H1 (cell line): ENCODE measurements around the gene CELF4. TPM values are rescaled to one million over a fixed set of nuclear protein-coding genes. Genes with fewer than 3 reads are reported as not detected.

Experiments
- CTCF ChIA-PET: fragments of 300-600 bp; sonication (Branson Sonifier 250); formaldehyde crosslinking; loops from one replicate; lab custom pipeline; 2021; ENCODE audit not compliant: partially characterized antibody; lab: Charles Lee
- POLR2A ChIA-PET: fragments of 300-600 bp; sonication (Branson Sonifier 250); formaldehyde crosslinking; loops from one replicate; lab custom pipeline; 2021; ENCODE audit warnings: inconsistent platforms; ENCODE audit not compliant: partially characterized antibody; lab: Charles Lee
- DNase-seq, 2 experiments: peaks; one replicate each; pipeline versions ENCODE4 v3.0.0 to v3.0.0-alpha.2; 2010 to 2022; ENCODE audit warnings: low spot score in 2 of 2, low read depth in 1 of 2, mixed read lengths in 1 of 2
- FAIRE-seq: peaks from 2 replicates; lab custom pipeline; 2011; peaks lifted over from hg19 to GRCh38; lab: Jason Lieb, UNC
- H2AFZ ChIP-seq: 2 replicates; pipeline ENCODE4 v1.8.1; 2012; ENCODE audit warnings: low read length, inconsistent platforms
- H2AK5ac ChIP-seq: 2 replicates; pipeline ENCODE4 v1.6.1; 2013; ENCODE audit warnings: low read depth, low read length
- H2BK120ac ChIP-seq: replicated peaks from 2 replicates; pipeline ENCODE3; 2013; ENCODE audit warnings: low read depth, low read length, inconsistent platforms
- H2BK12ac ChIP-seq: 2 replicates; pipeline ENCODE4 v1.6.1; 2013; ENCODE audit warnings: low read depth, low read length
- H2BK15ac ChIP-seq: 2 replicates; pipeline ENCODE4 v1.6.1; 2013; ENCODE audit warnings: low read length
- H2BK20ac ChIP-seq: 2 replicates; pipeline ENCODE4 v1.6.1; 2013; ENCODE audit warnings: low read length
- H2BK5ac ChIP-seq: 2 replicates; pipeline ENCODE4 v1.6.1; 2013; ENCODE audit warnings: low read depth, low read length
- H3K14ac ChIP-seq: 2 replicates; pipeline ENCODE4 v1.6.1; 2013; ENCODE audit warnings: inconsistent platforms; ENCODE audit not compliant: insufficient read length
- H3K18ac ChIP-seq: 2 replicates; pipeline ENCODE4 v1.6.1; 2013; ENCODE audit warnings: low read length; ENCODE audit errors: extremely low read depth
- H3K23ac ChIP-seq: 2 replicates; pipeline ENCODE4 v1.6.1; 2013; ENCODE audit warnings: inconsistent platforms; ENCODE audit not compliant: insufficient read length
- H3K23me2 ChIP-seq: 2 replicates; pipeline ENCODE4 v1.6.1; 2013; ENCODE audit warnings: low read depth, low read length
- H3K27ac ChIP-seq: 2 replicates; pipeline ENCODE4 v1.6.1; 2011; ENCODE audit warnings: low read depth, low read length, inconsistent platforms
- H3K27me3 ChIP-seq, 4 experiments: replicated peaks in 1 of 4; 1 replicate in 1 of 4; 2 replicates in 3 of 4; pipeline versions ENCODE4 v1.6.1 to v1.8.1; 2011 to 2013; ENCODE audit warnings: low read length in 3 of 4, mild to moderate bottlenecking in 3 of 4, inconsistent platforms in 2 of 4, mixed read lengths in 2 of 4, moderate library complexity in 1 of 4; ENCODE audit not compliant: control insufficient read depth in 3 of 4, insufficient read depth in 3 of 4; ENCODE audit errors: extremely low read depth in 1 of 4
- H3K36me3 ChIP-seq, 4 experiments: 2 replicates each; pipeline versions ENCODE4 v1.6.1 to v1.8.1; 2011 to 2013; ENCODE audit warnings: mild to moderate bottlenecking in 4 of 4, low read length in 3 of 4, moderate library complexity in 2 of 4, control low read depth in 1 of 4, inconsistent platforms in 1 of 4; ENCODE audit not compliant: insufficient read depth in 4 of 4, control insufficient read depth in 2 of 4
- H3K4ac ChIP-seq: replicated peaks from 2 replicates; pipeline ENCODE3; 2013; ENCODE audit warnings: low read length, low read depth, mixed read lengths, inconsistent platforms; ENCODE audit not compliant: insufficient read length
- H3K4me1 ChIP-seq, 4 experiments: replicated peaks in 1 of 4; 1 replicate in 1 of 4; 2 replicates in 3 of 4; pipeline versions ENCODE4 v1.6.1 to v1.8.1; 2011 to 2013; ENCODE audit warnings: low read length in 3 of 4, inconsistent platforms in 2 of 4, mixed read lengths in 1 of 4; ENCODE audit not compliant: insufficient read depth in 4 of 4, control insufficient read depth in 3 of 4
- H3K4me2 ChIP-seq, 2 experiments: 2 replicates each; pipeline versions ENCODE4 v1.6.1 to v1.8.1; 2011 to 2013; ENCODE audit warnings: low read depth in 2 of 2, low read length in 2 of 2, control low read depth in 1 of 2, inconsistent platforms in 1 of 2, mild to moderate bottlenecking in 1 of 2; ENCODE audit not compliant: insufficient read depth in 1 of 2
- H3K4me3 ChIP-seq, 4 experiments: fragments of 200-600, 300-600 bp in 1 of 4; sonication (generic), shearing (Covaris generic), sonication (Bioruptor Twin) in 1 of 4; 2 replicates each; pipeline versions ENCODE4 v1.5.1 to v1.8.1; 2011 to 2016; ENCODE audit warnings: low read length in 4 of 4, low read depth in 3 of 4, control low read depth in 2 of 4, inconsistent platforms in 2 of 4, mild to moderate bottlenecking in 2 of 4, mixed read lengths in 1 of 4, moderate library complexity in 1 of 4; ENCODE audit not compliant: insufficient read depth in 2 of 4; ENCODE audit errors: extremely low read depth in 1 of 4
- H3K56ac ChIP-seq: replicated peaks from 2 replicates; pipeline ENCODE3; 2013; ENCODE audit warnings: low read depth, mild to moderate bottlenecking, mixed read lengths, low read length, inconsistent platforms; ENCODE audit not compliant: insufficient read length
- H3K79me1 ChIP-seq: 2 replicates; pipeline ENCODE4 v1.6.1; 2013; ENCODE audit warnings: low read depth, low read length, control low read depth
- H3K79me2 ChIP-seq, 2 experiments: 2 replicates each; pipeline versions ENCODE4 v1.6.1 to v1.8.1; 2012 to 2013; ENCODE audit warnings: low read length in 2 of 2, mild to moderate bottlenecking in 2 of 2, inconsistent platforms in 1 of 2; ENCODE audit not compliant: insufficient read depth in 2 of 2, control insufficient read depth in 1 of 2
- H3K9ac ChIP-seq, 4 experiments: replicated peaks in 1 of 4; 1 replicate in 1 of 4; 2 replicates in 3 of 4; pipeline versions ENCODE4 v1.6.1 to v1.8.1; 2011 to 2013; ENCODE audit warnings: low read depth in 3 of 4, low read length in 3 of 4, control low read depth in 2 of 4, mild to moderate bottlenecking in 2 of 4, moderate library complexity in 2 of 4, inconsistent platforms in 1 of 4; ENCODE audit errors: extremely low read depth in 1 of 4
- H3K9me3 ChIP-seq, 2 experiments: 2 replicates each; pipeline versions ENCODE4 v1.6.1 to v1.8.1; 2012 to 2013; ENCODE audit warnings: mild to moderate bottlenecking in 2 of 2, moderate library complexity in 2 of 2, control low read depth in 1 of 2, inconsistent platforms in 1 of 2, low read depth in 1 of 2, low read length in 1 of 2, mixed read lengths in 1 of 2; ENCODE audit not compliant: insufficient read depth in 2 of 2
- H4K20me1 ChIP-seq, 2 experiments: replicated peaks in 1 of 2; 2 replicates each; pipeline versions ENCODE3 to v1.8.1; 2011 to 2013; ENCODE audit warnings: inconsistent platforms in 2 of 2, low read length in 2 of 2, mild to moderate bottlenecking in 1 of 2; ENCODE audit not compliant: insufficient read depth in 2 of 2, control insufficient read depth in 1 of 2
- H4K5ac ChIP-seq: 2 replicates; pipeline ENCODE4 v1.6.1; 2013; ENCODE audit warnings: low read length, low read depth, mixed read lengths, inconsistent platforms; ENCODE audit not compliant: insufficient read length
- H4K8ac ChIP-seq: 2 replicates; pipeline ENCODE4 v1.8.0; 2013; ENCODE audit warnings: mild to moderate bottlenecking, moderate library complexity, low read length, inconsistent platforms; ENCODE audit not compliant: insufficient read depth; ENCODE audit errors: extremely low read depth
- H4K91ac ChIP-seq: replicated peaks from 2 replicates; pipeline ENCODE3; 2013; ENCODE audit warnings: low read length, mixed read lengths, inconsistent platforms; ENCODE audit not compliant: insufficient read length
- ASH2L ChIP-seq: fragments of 200-600, 300-600 bp; sonication (generic); IDR thresholded peaks from one replicate; pipeline ENCODE4 v1.7.1; 2017; ENCODE audit warnings: low read length
- BACH1 ChIP-seq: IDR thresholded peaks from 2 replicates; pipeline ENCODE4 v1.6.1; 2012; ENCODE audit warnings: low read length, improper control_type of control experiment
- CBX5 ChIP-seq: fragments of 300-800, 300-1000 bp; sonication (generic); IDR thresholded peaks from 2 replicates; pipeline ENCODE4 v1.7.1; 2016; ENCODE audit warnings: antibody characterized with exemption, low read length, low read depth
- EGR1 ChIP-seq: IDR thresholded peaks from 2 replicates; pipeline ENCODE4 v1.6.1; 2011; ENCODE audit warnings: low read depth, low read length, borderline replicate concordance
- KDM1A ChIP-seq: fragments of 200-600, 300-600 bp; sonication (generic); IDR thresholded peaks from 2 replicates; pipeline ENCODE4 v1.7.1; 2016; ENCODE audit warnings: mild to moderate bottlenecking, low read length, borderline replicate concordance
- NANOG ChIP-seq: IDR thresholded peaks from 2 replicates; pipeline ENCODE4 v1.6.1; 2011; ENCODE audit warnings: low read length, low read depth, mild to moderate bottlenecking, inconsistent platforms; ENCODE audit not compliant: insufficient read depth, poor library complexity, severe bottlenecking
- PHF8 ChIP-seq: fragments of 200-600 bp; sonication (generic); conservative IDR thresholded peaks from 2 replicates; pipeline ENCODE4 v1.7.1; 2012; ENCODE audit warnings: low read depth, mild to moderate bottlenecking, inconsistent platforms, low read length, moderate library complexity
- POU5F1 ChIP-seq: IDR thresholded peaks from 2 replicates; pipeline ENCODE4 v1.6.1; 2011; ENCODE audit warnings: low read depth, mild to moderate bottlenecking, low read length, moderate library complexity
- RAD21 ChIP-seq, 2 experiments: IDR thresholded peaks in 1 of 2; conservative IDR thresholded peaks in 1 of 2; 2 replicates each; pipeline ENCODE4 v1.6.1; 2011; ENCODE audit warnings: low read depth in 2 of 2, low read length in 2 of 2, improper control_type of control experiment in 1 of 2, inconsistent platforms in 1 of 2, mild to moderate bottlenecking in 1 of 2, moderate library complexity in 1 of 2
- TAF1 ChIP-seq: IDR thresholded peaks from 2 replicates; pipeline ENCODE4 v1.6.1; 2011; ENCODE audit warnings: mild to moderate bottlenecking, low read depth, low read length
- WGBS, 2 experiments: shearing (Covaris generic) in 1 of 2; methylation state at CpG; one replicate each; pipeline versions ENCODE4 v1.1.6 to v1.1.7; 2013 to 2015; ENCODE audit warnings: low lambda C conversion rate in 2 of 2, mixed read lengths in 2 of 2, inconsistent platforms in 1 of 2, low coverage in 1 of 2, missing lambda C conversion rate in 1 of 2; ENCODE audit not compliant: insufficient replicate concordance in 2 of 2, insufficient coverage in 1 of 2, insufficient read length in 1 of 2; ENCODE audit errors: extremely low coverage in 1 of 2, missing lambda C conversion rate in 1 of 2; 5-methylcytosine and 5-hydroxymethylcytosine counted together
- polyA plus RNA-seq, 7 experiments: library from polyadenylated mRNA; depleted of rRNA in 3 of 7; stranded (reverse) in 5 of 7; unstranded in 2 of 7; fragments of >200 nt in 5 of 7; fragments of 200-250 nt in 2 of 7; gene quantifications; 1 replicate in 5 of 7; 2 replicates in 1 of 7; 4 replicates in 1 of 7; pipeline versions ENCODE4 v1.2.1 to v1.2.3, GENCODE V29; 2011 to 2013; ENCODE audit warnings: missing spikeins in 2 of 7, mixed read lengths in 2 of 7
- total RNA-seq: library from RNA; stranded (reverse); fragmentation: NEBNext Ultra II Directional; extraction: Animal tissue kit (Norgen Biotek cat#: 25700); gene quantifications from 2 replicates; pipeline ENCODE4 v1.2.1, GENCODE V29; 2021
- TF ChIP-seq, protein P1 (sequence below): IDR thresholded peaks from 2 replicates; pipeline ENCODE4 v1.6.1; 2012; ENCODE audit warnings: inconsistent platforms
- TF ChIP-seq, protein P2 (sequence below): IDR thresholded peaks from 2 replicates; pipeline ENCODE4 v1.6.1; 2012; ENCODE audit warnings: inconsistent platforms

Gene CELF4
- total and polyA plus RNA-seq, 2 of the 8 experiments (the other 6 are each of a cell fraction or from before 2014, with no cell fraction given), result 1.6 to 3.4 TPM

DNA sequence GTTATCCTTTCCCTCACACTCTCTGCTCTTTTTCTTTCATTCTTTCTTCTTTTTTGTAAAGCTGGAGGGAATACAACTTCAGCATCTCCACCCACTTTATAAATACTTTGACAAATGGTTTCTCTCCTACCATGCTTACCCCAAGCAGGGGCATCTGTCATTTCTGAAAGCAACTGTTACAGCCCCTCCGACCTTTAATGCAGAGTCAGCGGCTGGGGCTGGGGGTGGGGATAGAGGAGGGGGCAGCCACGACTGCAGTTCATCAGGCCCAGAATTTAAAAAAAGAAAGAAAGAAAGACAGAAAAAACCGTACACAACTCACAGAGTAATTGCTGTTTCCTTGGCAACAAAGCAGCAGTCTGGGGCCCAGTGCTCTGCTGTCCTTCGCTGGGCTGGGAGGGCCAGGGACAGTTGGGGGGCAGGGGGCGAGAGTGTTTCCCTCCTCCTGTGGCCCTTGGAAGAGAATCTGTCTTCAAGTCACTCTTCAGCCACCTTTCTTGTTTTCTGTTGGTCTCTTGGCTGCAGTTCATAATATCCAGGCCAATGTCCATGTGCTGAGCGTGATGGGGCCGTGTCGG lies 53.8 kb downstream of the CELF4 start:
- H3K56ac ChIP-seq, result no peak overlapping the region
- no peaks in the 10 kb centered on the region for H3K36me3 ChIP-seq
- H4K91ac ChIP-seq, result no peak overlapping the region
- 96% methylated on average over 7 of the region's 9 CpGs; no CpG with 5 or more reads in 1 of the 2 experiments for WGBS, 2 experiments
- H3K18ac ChIP-seq, result no peak overlapping the region
- no peaks in the 10 kb centered on the region for H3K79me1 ChIP-seq
- DNase-seq, result no peak
- no peak overlapping the region for H2BK120ac ChIP-seq
- no peaks in the 10 kb centered on the region for H4K20me1 ChIP-seq
- H2BK20ac ChIP-seq, result no peak overlapping the region
- H3K4ac ChIP-seq, result no peak overlapping the region
- no peak overlapping the region for H3K23ac ChIP-seq
- no peak overlapping the region for H4K5ac ChIP-seq
- H2BK15ac ChIP-seq, result no peak overlapping the region
- 0 out of 7 replicates have a peak, but pooled peaks cover 0 to 2% (median 0%) of the 10 kb centered on the region in 4 experiments for H3K27me3 ChIP-seq
- H3K23me2 ChIP-seq, result no peaks in the 10 kb centered on the region
- no peak overlapping the region for H2BK5ac ChIP-seq
- no peak overlapping the region for H3K27ac ChIP-seq
- H2AFZ ChIP-seq, result no peak overlapping the region
- CTCF ChIA-PET, result interaction anchor here (1.0 kb wide), 1 partner anchor 19 kb away, joined by 4 read pairs; no protein-coding TSS in a partner anchor
- POLR2A ChIA-PET, result no interaction called here
- no peaks in the 10 kb centered on the region for H3K9me3 ChIP-seq
- no peak overlapping the region for H2AK5ac ChIP-seq
- no peak for FAIRE-seq
- H4K8ac ChIP-seq, result no peak overlapping the region; the same call in 1 of the 2 replicates
- no peak overlapping the region for H3K4me2 ChIP-seq
- no peak overlapping the region for H2BK12ac ChIP-seq
- H3K4me1 ChIP-seq, result no peaks in the 10 kb centered on the region
- H3K4me3 ChIP-seq, result no peak overlapping the region
- no peaks in the 10 kb centered on the region for H3K79me2 ChIP-seq
- H3K14ac ChIP-seq, result no peak overlapping the region
- H3K9ac ChIP-seq, result no peak overlapping the region
- TF ChIP-seq ASH2L, result no peak
- no peak for TF ChIP-seq RAD21 (IDR thresholded peaks at IDR 0.05 in 1 of 2, conservative IDR thresholded peaks at IDR 0.05 in 1 of 2; ENCODE audit: low read depth in 2 of 2, low read length in 2 of 2)
- TF ChIP-seq EGR1, result no peak
- TF ChIP-seq, protein P1, sequence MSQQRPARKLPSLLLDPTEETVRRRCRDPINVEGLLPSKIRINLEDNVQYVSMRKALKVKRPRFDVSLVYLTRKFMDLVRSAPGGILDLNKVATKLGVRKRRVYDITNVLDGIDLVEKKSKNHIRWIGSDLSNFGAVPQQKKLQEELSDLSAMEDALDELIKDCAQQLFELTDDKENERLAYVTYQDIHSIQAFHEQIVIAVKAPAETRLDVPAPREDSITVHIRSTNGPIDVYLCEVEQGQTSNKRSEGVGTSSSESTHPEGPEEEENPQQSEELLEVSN, result no peak
- TF ChIP-seq NANOG, result no peak
- no peak for TF ChIP-seq TAF1
- TF ChIP-seq POU5F1, result no peak
- no peak for TF ChIP-seq PHF8
- no peak for TF ChIP-seq KDM1A
- TF ChIP-seq, protein P2, sequence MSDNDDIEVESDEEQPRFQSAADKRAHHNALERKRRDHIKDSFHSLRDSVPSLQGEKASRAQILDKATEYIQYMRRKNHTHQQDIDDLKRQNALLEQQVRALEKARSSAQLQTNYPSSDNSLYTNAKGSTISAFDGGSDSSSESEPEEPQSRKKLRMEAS, result no peak
- no peak for TF ChIP-seq CBX5
- no peak for TF ChIP-seq BACH1
